ENCODE data around the gene LRRC37B.
"Not testable (repeated sequence)": the region's sequence is repeated elsewhere in the genome, so short reads cannot be mapped to it uniquely, and the experiment has no call there.

Gene LRRC37B

GRCh38 chr17:32020943-32021614, 13.9 kb downstream of the LRRC37B start:
- H3K27me3 Mint-ChIP-seq (ENCODE audit: low read depth) = no peaks in the 10 kb centered on the region

DNA sequence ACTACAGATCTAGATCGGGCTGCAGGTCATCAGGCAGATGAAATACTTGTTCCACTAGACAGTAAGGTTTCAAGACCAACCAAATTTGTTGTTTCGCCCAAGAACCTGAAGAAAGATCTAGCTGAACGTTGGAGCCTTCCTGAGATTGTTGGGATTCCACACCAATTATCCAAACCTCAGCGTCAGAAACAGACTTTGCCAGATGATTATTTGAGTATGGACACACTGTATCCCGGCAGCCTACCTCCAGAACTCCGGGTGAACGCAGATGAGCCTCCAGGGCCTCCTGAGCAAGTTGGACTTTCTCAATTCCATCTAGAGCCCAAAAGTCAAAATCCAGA, 14.4 kb downstream of the LRRC37B start:
- Mint-ChIP-seq H3K27ac (no peak overlapping the region), H3K4me1 (ENCODE audit: low read depth) (peaks cover 13% of the 10 kb centered on the region), H3K27me3 (ENCODE audit: low read depth) (no peaks in the 10 kb centered on the region), H3K36me3 (ENCODE audit: low read depth) (peaks cover 22% of the 10 kb centered on the region), H3K9me3 (no peaks in the 10 kb centered on the region), H3K4me3 (no peak overlapping the region)

More at GRCh38 chr17:32020943-32021614, 13.9 kb downstream of the LRRC37B start:
- Mint-ChIP-seq H3K36me3 (ENCODE audit: low read depth) (peaks cover 26% of the 10 kb centered on the region), H3K4me1 (ENCODE audit: low read depth) (peaks cover 18% of the 10 kb centered on the region), H3K9me3 (no peaks in the 10 kb centered on the region), H3K4me3 (no peak overlapping the region), H3K27ac (no peak overlapping the region)

GRCh38 chr17:32022554-32022953, 15.4 kb downstream of the LRRC37B start:
- not testable (repeated sequence) for H3K27ac Mint-ChIP-seq; H3K4me1 Mint-ChIP-seq (ENCODE audit: low read depth); H3K27me3 Mint-ChIP-seq (ENCODE audit: low read depth); H3K9me3 Mint-ChIP-seq; H3K4me3 Mint-ChIP-seq
- H3K36me3 Mint-ChIP-seq (ENCODE audit: low read depth) = peaks cover 21% of the 10 kb centered on the region

- H3K27me3 Mint-ChIP-seq (ENCODE audit: low read depth); H3K9me3 Mint-ChIP-seq; H3K36me3 Mint-ChIP-seq (ENCODE audit: low read depth); H3K27ac Mint-ChIP-seq; H3K4me1 Mint-ChIP-seq (ENCODE audit: low read depth); H3K4me3 Mint-ChIP-seq: not testable (repeated sequence)
These were observed 20.1 kb downstream of the LRRC37B start for GRCh38 chr17:32027271-32027670.

GRCh38 chr17:32033223-32033622, 26.0 kb downstream of the LRRC37B start:
- H3K27me3 Mint-ChIP-seq (ENCODE audit: low read depth) = no peaks in the 10 kb centered on the region
- peaks cover 2% of the 10 kb centered on the region for H3K4me1 Mint-ChIP-seq (ENCODE audit: low read depth)
- peaks cover 19% of the 10 kb centered on the region for H3K36me3 Mint-ChIP-seq (ENCODE audit: low read depth)
- no peaks in the 10 kb centered on the region for H3K9me3 Mint-ChIP-seq
- H3K27ac Mint-ChIP-seq = no peak overlapping the region
- no peak overlapping the region for H3K4me3 Mint-ChIP-seq

GRCh38 chr17:32033812-32034211, 26.6 kb downstream of the LRRC37B start:
- H3K27me3 Mint-ChIP-seq (ENCODE audit: low read depth); H3K9me3 Mint-ChIP-seq; H3K27ac Mint-ChIP-seq; H3K4me3 Mint-ChIP-seq; H3K4me1 Mint-ChIP-seq (ENCODE audit: low read depth): not testable (repeated sequence)
- peaks cover 19% of the 10 kb centered on the region for H3K36me3 Mint-ChIP-seq (ENCODE audit: low read depth)

DNA sequence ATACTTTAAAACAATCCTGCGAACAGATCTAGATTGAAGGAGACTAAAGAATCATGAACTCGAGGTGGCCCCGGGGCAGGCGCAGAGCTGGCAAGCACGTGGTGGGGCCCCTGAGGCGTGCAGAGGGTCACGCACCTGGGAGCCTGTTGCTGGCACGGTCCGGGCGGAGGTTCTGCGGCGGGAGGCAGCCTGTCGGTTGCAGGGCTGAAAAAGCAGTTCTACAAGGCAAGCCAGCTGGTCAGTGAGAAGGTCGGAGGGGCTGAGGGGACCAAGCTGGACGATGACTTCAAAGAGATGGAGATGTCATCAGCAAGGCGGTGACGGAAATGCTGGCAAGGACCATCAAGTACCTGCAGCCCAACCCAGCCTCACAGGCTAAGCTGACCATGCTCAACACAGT, 33.1 kb downstream of the LRRC37B start:
- not testable (repeated sequence) for H3K27ac Mint-ChIP-seq; H3K27me3 Mint-ChIP-seq (ENCODE audit: low read depth); H3K4me1 Mint-ChIP-seq (ENCODE audit: low read depth); H3K9me3 Mint-ChIP-seq; H3K4me3 Mint-ChIP-seq
- peaks cover 20% of the 10 kb centered on the region for H3K36me3 Mint-ChIP-seq (ENCODE audit: low read depth)

GRCh38 chr17:32041306-32041875, 34.2 kb downstream of the LRRC37B start:
- H3K27ac Mint-ChIP-seq; H3K9me3 Mint-ChIP-seq; H3K4me3 Mint-ChIP-seq; H3K27me3 Mint-ChIP-seq (ENCODE audit: low read depth); H3K4me1 Mint-ChIP-seq (ENCODE audit: low read depth): not testable (repeated sequence)
- H3K36me3 Mint-ChIP-seq (ENCODE audit: low read depth) = peaks cover 13% of the 10 kb centered on the region

- H3K27ac Mint-ChIP-seq; H3K4me1 Mint-ChIP-seq (ENCODE audit: low read depth); H3K36me3 Mint-ChIP-seq (ENCODE audit: low read depth); H3K27me3 Mint-ChIP-seq (ENCODE audit: low read depth); H3K9me3 Mint-ChIP-seq; H3K4me3 Mint-ChIP-seq: not testable (repeated sequence)
These were observed 35.1 kb downstream of the LRRC37B start for GRCh38 chr17:32042266-32042665.

GRCh38 chr17:32045611-32046010, 38.4 kb downstream of the LRRC37B start:
- not testable (repeated sequence) for H3K9me3 Mint-ChIP-seq; H3K27ac Mint-ChIP-seq; H3K4me1 Mint-ChIP-seq (ENCODE audit: low read depth); H3K4me3 Mint-ChIP-seq; H3K36me3 Mint-ChIP-seq (ENCODE audit: low read depth); H3K27me3 Mint-ChIP-seq (ENCODE audit: low read depth)

DNA sequence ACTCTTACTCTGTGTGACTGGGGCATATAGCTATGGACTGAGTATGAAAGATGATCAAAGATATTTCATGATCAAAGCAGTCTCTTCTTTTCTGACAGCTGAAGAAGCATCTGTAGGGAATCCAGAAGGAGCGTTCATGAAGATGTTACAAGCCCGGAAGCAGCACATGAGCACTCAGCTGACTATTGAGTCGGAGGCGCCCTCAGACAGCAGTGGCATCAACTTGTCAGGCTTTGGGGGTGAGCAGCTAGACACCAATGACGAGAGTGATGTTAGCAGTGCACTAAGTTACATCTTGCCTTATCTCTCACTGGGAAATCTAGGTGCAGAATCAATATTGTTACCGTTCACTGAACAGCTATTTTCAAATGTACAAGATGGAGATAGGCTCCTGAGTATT, 40.5 kb downstream of the LRRC37B start:
- H3K27me3 Mint-ChIP-seq (ENCODE audit: low read depth); H3K4me1 Mint-ChIP-seq (ENCODE audit: low read depth); H3K9me3 Mint-ChIP-seq; H3K36me3 Mint-ChIP-seq (ENCODE audit: low read depth); H3K27ac Mint-ChIP-seq; H3K4me3 Mint-ChIP-seq: not testable (repeated sequence)

DNA sequence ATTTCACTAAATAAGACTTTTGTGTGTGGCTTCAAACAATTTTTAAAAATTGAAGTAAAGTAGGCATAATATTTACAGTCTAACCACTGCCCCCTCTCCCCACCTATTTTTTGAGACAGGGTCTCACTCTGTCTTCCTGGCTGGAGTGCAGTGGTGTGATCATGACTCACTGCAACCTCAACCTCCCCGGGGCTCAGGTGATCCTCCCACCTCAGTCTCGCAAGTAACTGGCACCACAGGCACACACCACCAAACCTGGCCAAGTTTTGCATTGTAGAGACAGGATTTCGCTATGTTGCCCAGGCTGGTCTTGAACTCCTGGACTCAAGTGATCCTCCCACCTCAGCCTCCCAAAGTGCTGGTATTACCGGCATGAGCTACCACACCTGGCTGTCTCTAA, 47.8 kb downstream of the LRRC37B start:
- H3K4me1 Mint-ChIP-seq (ENCODE audit: low read depth); H3K27me3 Mint-ChIP-seq (ENCODE audit: low read depth); H3K4me3 Mint-ChIP-seq; H3K9me3 Mint-ChIP-seq; H3K27ac Mint-ChIP-seq; H3K36me3 Mint-ChIP-seq (ENCODE audit: low read depth): not testable (repeated sequence)

GRCh38 chr17:32055425-32055824, 48.2 kb downstream of the LRRC37B start:
- not testable (repeated sequence) for H3K9me3 Mint-ChIP-seq; H3K27me3 Mint-ChIP-seq (ENCODE audit: low read depth); H3K36me3 Mint-ChIP-seq (ENCODE audit: low read depth); H3K4me3 Mint-ChIP-seq; H3K4me1 Mint-ChIP-seq (ENCODE audit: low read depth); H3K27ac Mint-ChIP-seq

GRCh38 chr17:32056500-32056899, 49.3 kb downstream of the LRRC37B start:
- not testable (repeated sequence) for H3K9me3 Mint-ChIP-seq; H3K27me3 Mint-ChIP-seq (ENCODE audit: low read depth); H3K4me3 Mint-ChIP-seq; H3K27ac Mint-ChIP-seq; H3K36me3 Mint-ChIP-seq (ENCODE audit: low read depth); H3K4me1 Mint-ChIP-seq (ENCODE audit: low read depth)

GRCh38 chr17:32057460-32058105, 50.4 kb downstream of the LRRC37B start:
- H3K4me1 Mint-ChIP-seq (ENCODE audit: low read depth); H3K4me3 Mint-ChIP-seq; H3K27ac Mint-ChIP-seq; H3K9me3 Mint-ChIP-seq; H3K36me3 Mint-ChIP-seq (ENCODE audit: low read depth); H3K27me3 Mint-ChIP-seq (ENCODE audit: low read depth): not testable (repeated sequence)

DNA sequence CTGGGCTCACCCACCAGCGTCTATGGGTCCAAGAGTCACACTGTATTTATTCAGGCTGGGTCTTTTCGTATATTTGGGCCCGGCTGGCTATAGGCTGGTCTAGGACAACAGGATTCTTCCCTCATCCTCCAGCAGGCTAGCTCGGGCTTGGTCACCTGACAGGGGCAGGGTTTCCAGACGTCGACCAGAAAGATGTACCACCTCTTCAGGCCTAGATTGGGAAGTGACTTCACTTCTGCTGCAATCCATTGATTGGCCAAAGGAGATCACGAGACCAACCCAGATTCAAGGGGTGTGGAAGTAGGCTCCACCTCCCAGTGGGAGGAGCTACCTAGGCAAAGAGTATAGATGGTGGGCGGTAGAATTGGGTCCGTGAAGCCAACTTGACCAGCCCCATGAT, 53.5 kb downstream of the LRRC37B start:
- not testable (repeated sequence) for H3K4me1 Mint-ChIP-seq (ENCODE audit: low read depth); H3K27me3 Mint-ChIP-seq (ENCODE audit: low read depth); H3K36me3 Mint-ChIP-seq (ENCODE audit: low read depth); H3K4me3 Mint-ChIP-seq; H3K9me3 Mint-ChIP-seq; H3K27ac Mint-ChIP-seq
